Measurements from ENCODE around the gene MLPH.

GRCh38 chr2:237602409-237602808, 115.4 kb downstream of the MLPH start:
- no peak for TF ChIP-seq CTCF (IDR thresholded peaks at IDR 0.05; ENCODE audit: low read depth, low read length, poor library complexity, severe bottlenecking)
- TF ChIP-seq EZH2phosphoT487 (IDR thresholded peaks at IDR 0.05; ENCODE audit: borderline replicate concordance, low read length), result no peak
